ENCODE results near the gene AHDC1.

- TF ChIP-seq CTCF (IDR thresholded peaks at IDR 0.05) (no peak), POLR2AphosphoS5 (IDR thresholded peaks at IDR 0.05) (peak in 1 of 4 donors; percentile 4), POLR2A (IDR thresholded peaks at IDR 0.05) (no peak), EP300 (IDR thresholded peaks at IDR 0.05) (no peak)
Observed at GRCh38 chr1:27588256-27589232, 15.4 kb downstream of the AHDC1 start.

All from sigmoid colon (tissue), 4 donors.